ENCODE results near the gene UBE2V1. TPM values are rescaled to one million over a fixed set of nuclear protein-coding genes. Genes with fewer than 3 reads are reported as not detected.

UBE2V1 gene
- polyA plus RNA-seq, 2 of the 4 experiments (the other 2 are of a cell fraction): 129 to 141 TPM

- 87% methylated on average over 9 of the region's 9 CpGs for WGBS (ENCODE audit: missing lambda C conversion rate)
- DNase-seq (ENCODE audit: low read depth in 1 of 2, low spot score in 1 of 2): no peak
- ATAC-seq: no peak
- Histone ChIP-seq H3K4me3 (no peak overlapping the region), H3K4me2 (no peak overlapping the region), H3K27ac (no peak overlapping the region), H3K9me3 (no peaks in the 10 kb centered on the region), H3K4me1 (no peaks in the 10 kb centered on the region)
- FAIRE-seq: no peak
- POLR2A ChIA-PET: no interaction called here
- CTCF ChIA-PET: interaction anchor here (0.9 to 3.2 kb wide), 3 partner anchors 15 to 78 kb away, joined by 3 to 19 read pairs (median 9); no protein-coding TSS in a partner anchor
- no peak for TF ChIP-seq ZNF302 (CRISPR knock-in tag; IDR thresholded peaks at IDR 0.05)
These were observed 56.5 kb downstream of the UBE2V1 start for GRCh38 chr20:50056408-50056926.

GRCh38 chr20:50055524-50056083 is 57.3 kb downstream of the UBE2V1 start:
- Histone ChIP-seq H3K4me2 (no peak overlapping the region), H3K9me3 (no peaks in the 10 kb centered on the region), H3K4me3 (no peak overlapping the region), H3K4me1 (no peaks in the 10 kb centered on the region), H3K27ac (peak overlapping the region in 1 of 2 experiments; percentile 6; a peak in 1 of 6 replicates)
- 69% methylated on average over 14 of the region's 14 CpGs for WGBS (ENCODE audit: missing lambda C conversion rate)
- DNase-seq (ENCODE audit: low read depth in 1 of 2, low spot score in 1 of 2) (no peak), ATAC-seq (no peak), FAIRE-seq (no peak)
- CTCF ChIA-PET: interaction anchor here (1.2 to 2.5 kb wide), 3 partner anchors 14 to 16 kb away, joined by 3 to 9 read pairs (median 4); no protein-coding TSS in a partner anchor
- POLR2A ChIA-PET: no interaction called here
- TF ChIP-seq MYC (IDR thresholded peaks at IDR 0.05; ENCODE audit: borderline replicate concordance, low read length): no peak
- no peak for TF ChIP-seq MAZ (IDR thresholded peaks at IDR 0.05; ENCODE audit: borderline replicate concordance, low read depth, low read length)
- no peak for TF ChIP-seq NR3C1 (IDR thresholded peaks at IDR 0.05)
- TF ChIP-seq KDM1A (IDR thresholded peaks at IDR 0.05; ENCODE audit: low read depth): no peak
- TF ChIP-seq PHF8 (IDR thresholded peaks at IDR 0.05; ENCODE audit: borderline replicate concordance, low read depth): no peak
- no peak for TF ChIP-seq EHMT2 (IDR thresholded peaks at IDR 0.05; ENCODE audit: low read depth)
- TF ChIP-seq SREBF2 (IDR thresholded peaks at IDR 0.05): no peak
- no peak for TF ChIP-seq CHD2 (IDR thresholded peaks at IDR 0.05; ENCODE audit: low read length, partially characterized antibody)
- no peak for TF ChIP-seq HES2 (IDR thresholded peaks at IDR 0.05)
- no peak for TF ChIP-seq CTCF (IDR thresholded peaks at IDR 0.05)
- no peak for TF ChIP-seq HMGXB4 (CRISPR knock-in tag; IDR thresholded peaks at IDR 0.05; ENCODE audit: borderline replicate concordance)
- TF ChIP-seq EHF (CRISPR knock-in tag; IDR thresholded peaks at IDR 0.05): no peak
- TF ChIP-seq MAX (IDR thresholded peaks at IDR 0.05): no peak
- TF ChIP-seq SMC3 (IDR thresholded peaks at IDR 0.05): no peak

GRCh38 chr20:50054626-50055511 is 58.1 kb downstream of the UBE2V1 start:
- H3K4me3 ChIP-seq: no peak overlapping the region
- H3K4me1 ChIP-seq: no peaks in the 10 kb centered on the region
- no peak for FAIRE-seq
- peak in 1 of 2 experiments; percentile 19; a peak in 1 of 6 replicates for ATAC-seq
- no peak overlapping the region for H3K4me2 ChIP-seq
- CTCF ChIA-PET: interaction anchor here (1.2 to 1.8 kb wide), 3 partner anchors 14 to 76 kb away, joined by 3 to 6 read pairs (median 4); no protein-coding TSS in a partner anchor
- DNase-seq (ENCODE audit: low read depth in 1 of 2, low spot score in 1 of 2): no peak
- no peaks in the 10 kb centered on the region for H3K9me3 ChIP-seq
- TF ChIP-seq ZSCAN20 (CRISPR knock-in tag; IDR thresholded peaks at IDR 0.05) (no peak), PBX3 (IDR thresholded peaks at IDR 0.05) (no peak), ZFP36 (IDR thresholded peaks at IDR 0.05; ENCODE audit: borderline replicate concordance, partially characterized antibody) (peak; percentile 75), TP53 (CRISPR knock-in tag; IDR thresholded peaks at IDR 0.05) (no peak), RCOR1 (IDR thresholded peaks at IDR 0.05; ENCODE audit: low read depth, low read length) (no peak), PHF8 (IDR thresholded peaks at IDR 0.05; ENCODE audit: borderline replicate concordance, low read depth) (no peak), CBX2 (IDR thresholded peaks at IDR 0.05; ENCODE audit: borderline replicate concordance, low read depth) (no peak), HOXB5 (CRISPR knock-in tag; IDR thresholded peaks at IDR 0.05) (no peak), KDM1A (IDR thresholded peaks at IDR 0.05; ENCODE audit: low read depth) (peak; percentile 76; the same call in 1 of the 2 replicates), FOXS1 (CRISPR knock-in tag; IDR thresholded peaks at IDR 0.05) (no peak), SMC3 (IDR thresholded peaks at IDR 0.05) (no peak), HES2 (IDR thresholded peaks at IDR 0.05) (no peak)
- POLR2A ChIA-PET: no interaction called here
- peak overlapping the region in 1 of 2 experiments; percentile 31; a peak in 1 of 6 replicates for H3K27ac ChIP-seq
- WGBS (ENCODE audit: missing lambda C conversion rate): 79% methylated on average over 27 of the region's 34 CpGs
